ENCODE measurements around the gene SIRPA. TPM values are rescaled to one million over a fixed set of nuclear protein-coding genes. Genes with fewer than 3 reads are reported as not detected.

SIRPA gene
- total and polyA plus RNA-seq, 8 donors: 7.2 to 25.8 (median 9.0) TPM

- H3K27ac ChIP-seq: peak overlapping the region in 2 of 4 donors; percentile 52 to 54
- ATAC-seq: no peak
Measured at GRCh38 chr20:1946442-1946761, 51.2 kb downstream of the SIRPA start.

GRCh38 chr20:1946762-1947534 lies 51.7 kb downstream of the SIRPA start:
- Histone ChIP-seq H3K27ac (peak overlapping the region in 2 of 4 donors; percentile 9 to 17), H3K9me3 (no peaks in the 10 kb centered on the region), H3K4me3 (peak overlapping the region in 2 of 4 donors; percentile 17 to 18), H3K4me1 (peaks cover 0 to 11% (median 0%) of the 10 kb centered on the region in 3 donors), H3K36me3 (no peaks in the 10 kb centered on the region), H3K27me3 (no peaks in the 10 kb centered on the region)
- intact Hi-C loops (cut with DNase I): no loop called here
- FAIRE-seq (no peak), ATAC-seq (peak in 3 of 4 donors; percentile 28 to 42 (median 37)), DNase-seq (peak in 2 of 6 donors; percentile 36 to 42)
- 13 to 23% methylated on average over 34 to 39 of the region's 39 CpGs for WGBS, 2 donors
- TF ChIP-seq CTCF (IDR thresholded peaks at IDR 0.05): no peak

More at GRCh38 chr20:1946442-1946761, 51.2 kb downstream of the SIRPA start:
- DNase-seq (no peak), FAIRE-seq (no peak)
- no peaks in the 10 kb centered on the region for H3K27me3 ChIP-seq
- 50 to 52% methylated on average over 7 of the region's 7 CpGs for WGBS, 2 donors
- no peak overlapping the region for H3K4me3 ChIP-seq
- intact Hi-C loops (cut with DNase I): no loop called here
- peaks cover 0 to 11% (median 0%) of the 10 kb centered on the region in 3 donors for H3K4me1 ChIP-seq
- H3K9me3 ChIP-seq: no peaks in the 10 kb centered on the region
- no peaks in the 10 kb centered on the region for H3K36me3 ChIP-seq
- TF ChIP-seq CTCF (IDR thresholded peaks at IDR 0.05): no peak

- ATAC-seq: no peak
- intact Hi-C loops (cut with DNase I): no loop called here
- DNase-seq: no peak
- H3K4me3 ChIP-seq: peak overlapping the region in 1 of 4 donors; percentile 18
- WGBS, 2 donors: 49 to 56% methylated on average over 13 to 14 of the region's 14 CpGs
- H3K9me3 ChIP-seq: no peaks in the 10 kb centered on the region
- H3K4me1 ChIP-seq: peaks cover 0 to 11% (median 0%) of the 10 kb centered on the region in 3 donors
- no peaks in the 10 kb centered on the region for H3K36me3 ChIP-seq
- no peak for TF ChIP-seq CTCF (IDR thresholded peaks at IDR 0.05)
- FAIRE-seq: no peak
- no peaks in the 10 kb centered on the region for H3K27me3 ChIP-seq
- H3K27ac ChIP-seq: peak overlapping the region in 1 of 4 donors; percentile 17
Measured at GRCh38 chr20:1947535-1947846, 52.3 kb downstream of the SIRPA start.

GRCh38 chr20:1949347-1950100 lies 54.3 kb downstream of the SIRPA start:
- Histone ChIP-seq H3K4me3 (no peak overlapping the region), H3K27me3 (no peaks in the 10 kb centered on the region), H3K27ac (no peak overlapping the region), H3K36me3 (no peaks in the 10 kb centered on the region), H3K4me1 (peaks cover 0 to 11% (median 0%) of the 10 kb centered on the region in 3 donors), H3K9me3 (no peaks in the 10 kb centered on the region)
- no peak for FAIRE-seq
- 73 to 77% methylated on average over 2 of the region's 2 CpGs for WGBS, 2 donors
- intact Hi-C loops (cut with DNase I): no loop called here
- no peak for TF ChIP-seq CTCF (IDR thresholded peaks at IDR 0.05)
- DNase-seq: no peak
- ATAC-seq: no peak
